ENCODE data around the gene PRM1. TPM values are rescaled to one million over a fixed set of nuclear protein-coding genes. Genes with fewer than 3 reads are reported as not detected.

Gene PRM1
- total and polyA plus RNA-seq, 2 experiments from 2014 or later = not detected

DNA sequence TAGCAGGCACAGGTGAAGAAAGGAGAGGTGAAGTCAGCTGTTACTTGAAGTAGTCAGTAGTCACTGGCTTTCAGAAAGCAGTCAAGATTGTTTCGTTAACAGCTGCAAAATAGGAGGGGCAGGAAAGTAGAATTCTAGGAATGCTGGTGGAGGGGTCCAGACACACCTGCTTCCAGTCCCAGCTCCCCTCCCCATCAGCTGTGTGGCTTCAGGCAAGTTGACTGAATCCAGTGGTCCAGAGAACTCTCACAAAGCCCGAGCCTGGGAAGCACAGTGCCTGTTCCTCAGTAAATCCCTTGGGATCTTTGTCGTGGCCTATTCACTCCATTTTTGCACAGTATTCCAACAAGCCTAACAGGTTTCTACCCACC, 20.5 kb downstream of the PRM1 start:
- Histone ChIP-seq H3K27me3 (no peaks in the 10 kb centered on the region), H3K4me2 (no peak overlapping the region), H4K20me1 (ENCODE audit: insufficient read depth, poor library complexity, severe bottlenecking) (no peaks in the 10 kb centered on the region), H3K79me2 (no peaks in the 10 kb centered on the region), H3K9me3 (ENCODE audit: low read depth) (no peaks in the 10 kb centered on the region), H3K9me2 (replicated peaks; ENCODE audit: insufficient read depth) (no peaks in the 10 kb centered on the region), H3K27ac (no peak overlapping the region), H3K36me3 (replicated peaks; ENCODE audit: insufficient read depth, low read depth) (no peaks in the 10 kb centered on the region), H2AFZ (no peak overlapping the region), H3K4me3 (no peak overlapping the region), H3K4me1 (ENCODE audit: insufficient read depth) (peaks cover 7% of the 10 kb centered on the region)
- WGBS (ENCODE audit: low lambda C conversion rate, missing lambda C conversion rate) = 50% methylated on average over 3 of the region's 3 CpGs
- DNase-seq (ENCODE audit: low spot score) = no peak
- TF ChIP-seq EZH2phosphoT487 (IDR thresholded peaks at IDR 0.05; ENCODE audit: low read depth, severe bottlenecking, unreplicated experiment) (no peak), EZH2 (IDR thresholded peaks at IDR 0.05; ENCODE audit: borderline replicate concordance) (no peak)
- TF ChIP-seq, protein P1, sequence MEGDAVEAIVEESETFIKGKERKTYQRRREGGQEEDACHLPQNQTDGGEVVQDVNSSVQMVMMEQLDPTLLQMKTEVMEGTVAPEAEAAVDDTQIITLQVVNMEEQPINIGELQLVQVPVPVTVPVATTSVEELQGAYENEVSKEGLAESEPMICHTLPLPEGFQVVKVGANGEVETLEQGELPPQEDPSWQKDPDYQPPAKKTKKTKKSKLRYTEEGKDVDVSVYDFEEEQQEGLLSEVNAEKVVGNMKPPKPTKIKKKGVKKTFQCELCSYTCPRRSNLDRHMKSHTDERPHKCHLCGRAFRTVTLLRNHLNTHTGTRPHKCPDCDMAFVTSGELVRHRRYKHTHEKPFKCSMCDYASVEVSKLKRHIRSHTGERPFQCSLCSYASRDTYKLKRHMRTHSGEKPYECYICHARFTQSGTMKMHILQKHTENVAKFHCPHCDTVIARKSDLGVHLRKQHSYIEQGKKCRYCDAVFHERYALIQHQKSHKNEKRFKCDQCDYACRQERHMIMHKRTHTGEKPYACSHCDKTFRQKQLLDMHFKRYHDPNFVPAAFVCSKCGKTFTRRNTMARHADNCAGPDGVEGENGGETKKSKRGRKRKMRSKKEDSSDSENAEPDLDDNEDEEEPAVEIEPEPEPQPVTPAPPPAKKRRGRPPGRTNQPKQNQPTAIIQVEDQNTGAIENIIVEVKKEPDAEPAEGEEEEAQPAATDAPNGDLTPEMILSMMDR (IDR thresholded peaks at IDR 0.05; ENCODE audit: poor library complexity) = no peak

GRCh38 chr16:11259655-11260595, 21.2 kb downstream of the PRM1 start:
- Histone ChIP-seq H3K79me2 (peaks cover 6% of the 10 kb centered on the region), H4K20me1 (ENCODE audit: insufficient read depth, poor library complexity, severe bottlenecking) (peaks cover 6% of the 10 kb centered on the region), H3K4me1 (ENCODE audit: insufficient read depth) (peaks cover 7% of the 10 kb centered on the region), H3K27me3 (no peaks in the 10 kb centered on the region), H3K4me2 (no peak overlapping the region), H2AFZ (no peak overlapping the region), H3K9me2 (replicated peaks; ENCODE audit: insufficient read depth) (no peaks in the 10 kb centered on the region), H3K9me3 (ENCODE audit: low read depth) (no peaks in the 10 kb centered on the region), H3K27ac (no peak overlapping the region), H3K36me3 (replicated peaks; ENCODE audit: insufficient read depth, low read depth) (no peaks in the 10 kb centered on the region), H3K4me3 (no peak overlapping the region)
- no peak for DNase-seq (ENCODE audit: low spot score)
- WGBS (ENCODE audit: low lambda C conversion rate, missing lambda C conversion rate) = 94% methylated on average over 12 of the region's 12 CpGs
- TF ChIP-seq EZH2phosphoT487 (IDR thresholded peaks at IDR 0.05; ENCODE audit: low read depth, severe bottlenecking, unreplicated experiment) (no peak), EZH2 (IDR thresholded peaks at IDR 0.05; ENCODE audit: borderline replicate concordance) (no peak)
- TF ChIP-seq, protein P1 (IDR thresholded peaks at IDR 0.05; ENCODE audit: poor library complexity) = no peak

DNA sequence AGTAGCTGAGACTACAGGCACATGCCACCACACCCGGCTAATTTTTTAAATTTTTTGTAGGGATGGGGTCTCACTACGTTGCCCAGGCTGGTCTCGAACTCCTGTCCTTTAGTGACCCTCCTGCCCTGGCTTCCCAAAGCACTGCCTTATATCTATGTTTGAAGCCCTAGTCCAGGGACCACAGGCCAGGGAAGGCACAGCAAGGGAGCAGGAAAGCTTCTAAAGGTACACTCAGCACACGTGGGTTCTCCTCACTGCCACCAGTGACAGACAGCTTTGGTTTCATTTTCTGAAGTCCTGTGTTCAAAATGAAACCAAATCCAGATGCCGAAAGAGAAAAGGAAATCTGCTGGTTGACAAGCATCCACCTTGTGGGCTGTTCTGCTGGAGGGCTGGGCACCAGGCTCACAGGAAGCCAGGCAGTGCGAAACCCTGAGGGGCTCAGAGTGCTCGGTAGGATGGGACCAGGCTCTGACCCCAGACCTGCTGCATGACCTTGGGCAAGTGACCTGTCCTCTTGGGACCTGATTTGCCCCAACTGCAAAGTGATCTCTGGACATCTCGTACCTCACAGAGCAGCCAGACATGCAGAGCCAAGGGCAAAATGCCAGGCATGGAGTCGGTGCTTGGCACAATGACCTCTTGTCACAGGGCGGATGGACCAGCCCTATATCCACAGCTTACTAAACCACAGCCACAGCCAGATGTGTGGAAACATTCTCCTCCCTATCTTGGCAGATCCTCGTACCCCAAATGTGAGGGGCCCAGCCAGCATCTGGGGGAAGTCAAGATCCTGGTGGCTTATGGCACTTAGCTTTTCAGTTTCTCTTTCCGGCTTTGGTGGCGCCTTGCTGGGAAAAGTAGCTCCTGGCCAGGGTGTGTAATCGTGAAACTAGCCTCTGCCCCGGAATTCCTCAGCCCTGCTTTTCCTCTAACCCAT, 22.3 kb downstream of the PRM1 start:
- no peak overlapping the region for H3K27ac ChIP-seq
- H3K79me2 ChIP-seq = peaks cover 17% of the 10 kb centered on the region
- H3K36me3 ChIP-seq (replicated peaks; ENCODE audit: insufficient read depth, low read depth) = no peaks in the 10 kb centered on the region
- no peak overlapping the region for H2AFZ ChIP-seq
- H3K4me1 ChIP-seq (ENCODE audit: insufficient read depth) = peaks cover 14% of the 10 kb centered on the region
- no peak for DNase-seq (ENCODE audit: low spot score)
- no peaks in the 10 kb centered on the region for H3K9me2 ChIP-seq (replicated peaks; ENCODE audit: insufficient read depth)
- 79% methylated on average over 15 of the region's 15 CpGs for WGBS (ENCODE audit: low lambda C conversion rate, missing lambda C conversion rate)
- no peak overlapping the region for H3K4me3 ChIP-seq
- TF ChIP-seq, protein P1 (IDR thresholded peaks at IDR 0.05; ENCODE audit: poor library complexity) = no peak
- no peak for TF ChIP-seq EZH2phosphoT487 (IDR thresholded peaks at IDR 0.05; ENCODE audit: low read depth, severe bottlenecking, unreplicated experiment)
- TF ChIP-seq EZH2 (IDR thresholded peaks at IDR 0.05; ENCODE audit: borderline replicate concordance) = no peak
- no peaks in the 10 kb centered on the region for H3K9me3 ChIP-seq (ENCODE audit: low read depth)
- H3K27me3 ChIP-seq = no peaks in the 10 kb centered on the region
- H3K4me2 ChIP-seq = no peak overlapping the region
- H4K20me1 ChIP-seq (ENCODE audit: insufficient read depth, poor library complexity, severe bottlenecking) = peaks cover 17% of the 10 kb centered on the region

All from hepatocyte (in vitro differentiated cells).